Stomach (tissue), 9 donors: ENCODE results near the gene C5orf58. TPM values are rescaled to one million over a fixed set of nuclear protein-coding genes. Genes with fewer than 3 reads are reported as not detected.
A peak's percentile ranks its signal among the peaks of the same experiment; 100 is the strongest.

ENCODE experiments used
- DNase-seq, 2 donors: peaks; one replicate each; pipeline versions ENCODE4 v3.0.0 to v3.0.0-alpha.2; 2013 to 2019
- H3K27ac ChIP-seq, 5 donors: fragments of 200-600 bp in 4 of 5; sonication (generic) in 4 of 5; one replicate each; pipeline ENCODE4 v1.5.1; 2013 to 2019; ENCODE audit warnings: mild to moderate bottlenecking in 1 of 5, moderate library complexity in 1 of 5
- H3K27me3 ChIP-seq, 3 donors: fragments of 200-600 bp; sonication (generic); one replicate each; pipeline ENCODE4 v1.5.1; 2017 to 2019; ENCODE audit warnings: mixed run types in 1 of 3
- H3K36me3 ChIP-seq, 4 donors: fragments of 200-600 bp; sonication (generic); 1 replicate in 3 of 4; 2 replicates in 1 of 4; pipeline ENCODE4 v1.5.1; 2016 to 2019
- H3K4me1 ChIP-seq, 4 donors: fragments of 200-600 bp; sonication (generic); one replicate each; pipeline ENCODE4 v1.5.1; 2016 to 2019
- H3K4me3 ChIP-seq, 4 donors: fragments of 200-600 bp; sonication (generic) in 3 of 4; one replicate each; pipeline ENCODE4 v1.5.1; 2016 to 2019; ENCODE audit warnings: mild to moderate bottlenecking in 1 of 4
- H3K9me3 ChIP-seq, 4 donors: fragments of 200-600 bp; sonication (generic); one replicate each; pipeline ENCODE4 v1.5.1; 2016 to 2019
- CTCF ChIP-seq, 7 experiments: fragments of 450-650 bp in 4 of 7; fragments of 200-600 bp in 3 of 7; sonication (generic) in 3 of 7; IDR thresholded peaks; one replicate each; pipeline ENCODE4 v1.5.1; 2016 to 2019; ENCODE audit warnings: antibody characterized with exemption in 7 of 7, control low read depth in 2 of 7, mild to moderate bottlenecking in 1 of 7
- EP300 ChIP-seq: sonication (generic); formaldehyde crosslinking; IDR thresholded peaks from one replicate; pipeline ENCODE4 v1.6.1; 2017; ENCODE audit warnings: antibody characterized with exemption
- POLR2A ChIP-seq, 4 donors: fragments of 450-650 bp; IDR thresholded peaks; one replicate each; pipeline ENCODE4 v1.6.1; 2016; ENCODE audit warnings: antibody characterized with exemption in 4 of 4, control low read depth in 2 of 4, mild to moderate bottlenecking in 1 of 4, moderate library complexity in 1 of 4
- POLR2AphosphoS5 ChIP-seq, 3 donors: sonication (generic); formaldehyde crosslinking; IDR thresholded peaks; one replicate each; pipeline ENCODE4 v1.6.1; 2016; ENCODE audit warnings: antibody characterized with exemption in 3 of 3
- WGBS, 5 donors: extraction: QIAGEN DNeasy Blood & Tissue Kit in 3 of 5; methylation state at CpG; one replicate each; pipeline versions ENCODE4 v1.1.5 to v1.1.7; 2013 to 2018; 5-methylcytosine and 5-hydroxymethylcytosine counted together
- intact Hi-C: fragments of 100-400 bp; cut with DNase I; formaldehyde crosslinking; loops from one replicate; pipeline ENCODE4 v1.15.1; 2023; ENCODE audit warnings: low total_unique reads
- polyA plus RNA-seq, 3 donors: library from polyadenylated mRNA; stranded (reverse); fragments of 200-250 nt; gene quantifications; one replicate each; pipeline ENCODE4 v1.2.3, GENCODE V29; 2013
- total RNA-seq, 5 donors: library from RNA; depleted of rRNA; stranded (reverse); fragments of >200 nt; gene quantifications; one replicate each; pipeline versions ENCODE4 v1.1.0 to v1.2.3, GENCODE V29; 2014 to 2016
- donor health status: healthy with polysubstance abuse.
- donor health status: Bipolar disorder and iron deficiency.
- donor health status: healthy.

C5orf58 gene
- total and polyA plus RNA-seq, 8 donors, result 0.43 to 4.6 TPM; not detected in 6

- TF ChIP-seq POLR2A (IDR thresholded peaks at IDR 0.05), result no peak
- TF ChIP-seq EP300, result no peak
- TF ChIP-seq POLR2AphosphoS5 (IDR thresholded peaks at IDR 0.05), result no peak
- no peak for TF ChIP-seq CTCF (IDR thresholded peaks at IDR 0.05)
- WGBS, 5 donors, result 50 to 72% (median 64%) methylated on average over 1 of the region's 1 CpG
- Histone ChIP-seq H3K27me3 (no peaks in the 10 kb centered on the region), H3K4me1 (peaks cover 0 to 5% (median 0%) of the 10 kb centered on the region in 4 donors), H3K9me3 (no peaks in the 10 kb centered on the region), H3K27ac (no peak overlapping the region), H3K4me3 (no peak overlapping the region), H3K36me3 (no peaks in the 10 kb centered on the region)
- intact Hi-C loops, result no loop called here
- DNase-seq, result no peak
Observed at GRCh38 chr5:170218726-170219125, 14.1 kb upstream of the C5orf58 start.

GRCh38 chr5:170219615-170220014 lies 13.2 kb upstream of the C5orf58 start:
- WGBS, 5 donors, result 67 to 81% (median 70%) methylated on average over 2 of the region's 2 CpGs
- no peaks in the 10 kb centered on the region for H3K27me3 ChIP-seq
- no peak overlapping the region for H3K4me3 ChIP-seq
- H3K36me3 ChIP-seq, result no peaks in the 10 kb centered on the region
- peaks cover 0 to 5% (median 0%) of the 10 kb centered on the region in 4 donors for H3K4me1 ChIP-seq
- intact Hi-C loops, result no loop called here
- no peak for DNase-seq
- H3K9me3 ChIP-seq, result no peaks in the 10 kb centered on the region
- H3K27ac ChIP-seq, result no peak overlapping the region
- no peak for TF ChIP-seq EP300
- no peak for TF ChIP-seq POLR2A (IDR thresholded peaks at IDR 0.05)
- TF ChIP-seq POLR2AphosphoS5 (IDR thresholded peaks at IDR 0.05), result no peak
- no peak for TF ChIP-seq CTCF (IDR thresholded peaks at IDR 0.05)

GRCh38 chr5:170220191-170220590 lies 12.6 kb upstream of the C5orf58 start:
- intact Hi-C loops, result no loop called here
- Histone ChIP-seq H3K4me1 (peaks cover 0 to 5% (median 0%) of the 10 kb centered on the region in 4 donors), H3K9me3 (no peaks in the 10 kb centered on the region), H3K27ac (no peak overlapping the region), H3K36me3 (no peaks in the 10 kb centered on the region), H3K4me3 (no peak overlapping the region), H3K27me3 (no peaks in the 10 kb centered on the region)
- TF ChIP-seq POLR2A (IDR thresholded peaks at IDR 0.05), result no peak
- no peak for TF ChIP-seq POLR2AphosphoS5 (IDR thresholded peaks at IDR 0.05)
- no peak for TF ChIP-seq EP300
- TF ChIP-seq CTCF (IDR thresholded peaks at IDR 0.05), result no peak
- DNase-seq, result no peak
- WGBS, 5 donors, result 71 to 81% (median 75%) methylated on average over 2 of the region's 2 CpGs

- Histone ChIP-seq H3K27me3 (no peaks in the 10 kb centered on the region), H3K9me3 (no peaks in the 10 kb centered on the region), H3K27ac (peak overlapping the region in 4 of 5 donors; percentile 18 to 78 (median 46)), H3K4me1 (peaks cover 0 to 5% (median 0%) of the 10 kb centered on the region in 4 donors), H3K4me3 (no peak overlapping the region), H3K36me3 (no peaks in the 10 kb centered on the region)
- intact Hi-C loops, result no loop called here
- WGBS, 5 donors, result 43 to 54% (median 52%) methylated on average over 6 of the region's 6 CpGs
- peak in 1 of 2 donors; percentile 85 for DNase-seq
- TF ChIP-seq EP300, result no peak
- no peak for TF ChIP-seq POLR2A (IDR thresholded peaks at IDR 0.05)
- no peak for TF ChIP-seq CTCF (IDR thresholded peaks at IDR 0.05)
- TF ChIP-seq POLR2AphosphoS5 (IDR thresholded peaks at IDR 0.05), result no peak
Observed at GRCh38 chr5:170221327-170221741, 11.5 kb upstream of the C5orf58 start.
